ENCODE measurements around the gene PRR33. TPM values are rescaled to one million over a fixed set of nuclear protein-coding genes. Genes with fewer than 3 reads are reported as not detected.

The PRR33 gene
- total RNA-seq, 1 experiment from 2014 or later = not detected

GRCh38 chr11:1917523-1918435 is 26.1 kb upstream of the PRR33 start:
- DNase-seq (ENCODE audit: extremely low read depth, low read depth) = no peak

DNA sequence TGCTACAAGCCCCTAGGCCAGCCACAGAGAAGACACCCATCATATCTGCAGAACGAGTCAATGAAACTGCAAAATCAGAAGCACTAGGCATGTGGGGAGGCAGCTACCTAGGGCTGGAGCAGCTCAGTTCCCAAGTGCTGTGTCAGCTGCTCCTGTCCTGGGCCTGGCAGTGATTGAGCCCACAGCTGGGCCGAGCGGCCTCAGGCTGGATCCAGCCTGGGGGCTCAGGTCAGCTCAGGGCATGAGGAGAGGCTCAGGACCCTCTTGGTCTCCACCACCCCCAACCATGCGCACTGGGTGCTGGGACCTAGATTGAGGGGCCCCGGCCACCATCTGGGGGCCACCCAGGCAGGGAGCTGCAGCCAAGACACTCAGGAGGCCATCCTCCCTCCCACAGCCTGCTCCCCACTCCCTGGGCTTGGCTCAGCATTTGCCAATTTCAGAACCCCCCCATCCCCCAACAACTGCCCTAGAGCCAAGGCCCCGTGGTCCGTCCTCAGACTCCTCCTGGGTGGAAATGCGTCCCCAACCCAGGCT is 25.4 kb upstream of the PRR33 start:
- DNase-seq (ENCODE audit: extremely low read depth, low read depth) = no peak

GRCh38 chr11:1916132-1916985 is 24.7 kb upstream of the PRR33 start:
- no peak for DNase-seq (ENCODE audit: extremely low read depth, low read depth)

- DNase-seq (ENCODE audit: extremely low read depth, low read depth) = no peak
Observed at GRCh38 chr11:1915795-1916131, 24.1 kb upstream of the PRR33 start.

GRCh38 chr11:1913271-1914060 is 21.8 kb upstream of the PRR33 start:
- DNase-seq (ENCODE audit: extremely low read depth, low read depth) = no peak

GRCh38 chr11:1912289-1912878 is 20.7 kb upstream of the PRR33 start:
- DNase-seq (ENCODE audit: extremely low read depth, low read depth) = no peak

GRCh38 chr11:1909524-1909923 is 17.8 kb upstream of the PRR33 start:
- DNase-seq (ENCODE audit: extremely low read depth, low read depth) = no peak

DNA sequence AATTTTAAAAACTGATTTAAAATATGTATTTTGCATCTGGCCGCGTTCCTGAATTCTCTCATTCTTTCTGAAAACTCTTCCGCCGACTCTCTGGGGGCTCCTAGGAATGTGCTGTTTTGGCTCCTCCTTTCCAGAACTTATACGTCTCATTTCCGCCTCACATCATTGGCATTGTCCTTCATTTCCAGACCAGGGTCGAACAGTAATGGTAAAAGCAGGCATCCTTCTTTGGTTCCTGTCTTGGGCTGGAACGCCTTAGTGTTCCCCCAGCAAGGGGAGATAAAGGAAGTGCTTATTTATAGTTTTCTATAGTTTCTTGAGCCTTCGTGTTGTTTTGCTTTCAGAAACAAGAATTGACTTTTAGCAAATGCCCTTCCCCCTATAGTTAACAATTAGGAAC is 16.9 kb upstream of the PRR33 start:
- DNase-seq (ENCODE audit: extremely low read depth, low read depth) = no peak

GRCh38 chr11:1906611-1907423 is 15.1 kb upstream of the PRR33 start:
- DNase-seq (ENCODE audit: extremely low read depth, low read depth) = no peak

GRCh38 chr11:1906181-1906580 is 14.5 kb upstream of the PRR33 start:
- DNase-seq (ENCODE audit: extremely low read depth, low read depth) = no peak

- DNase-seq (ENCODE audit: extremely low read depth, low read depth) = no peak
Observed at GRCh38 chr11:1899686-1900085, 8.0 kb upstream of the PRR33 start.

DNA sequence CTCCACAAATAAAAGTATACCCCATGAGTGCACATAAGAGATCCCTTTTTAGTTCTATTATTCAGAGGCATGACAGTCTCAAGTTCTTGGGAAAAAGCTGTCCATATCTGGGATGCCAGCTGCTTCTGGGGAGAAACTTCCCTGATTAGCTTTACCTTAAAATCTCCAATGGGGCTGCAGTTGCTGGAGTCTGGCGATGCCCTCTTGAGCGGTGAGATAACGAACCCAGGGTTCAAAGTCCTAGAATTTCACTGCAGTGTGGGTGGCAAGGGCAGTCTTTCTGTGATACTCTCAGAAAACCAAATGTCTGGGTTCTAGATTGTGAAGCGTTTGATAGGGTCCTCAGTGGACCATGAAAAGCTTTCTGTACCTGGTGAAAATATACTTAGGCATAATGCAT is 7.4 kb upstream of the PRR33 start:
- DNase-seq (ENCODE audit: extremely low read depth, low read depth) = no peak

GRCh38 chr11:1896923-1897322 is 5.2 kb upstream of the PRR33 start:
- no peak for DNase-seq (ENCODE audit: extremely low read depth, low read depth)

DNA sequence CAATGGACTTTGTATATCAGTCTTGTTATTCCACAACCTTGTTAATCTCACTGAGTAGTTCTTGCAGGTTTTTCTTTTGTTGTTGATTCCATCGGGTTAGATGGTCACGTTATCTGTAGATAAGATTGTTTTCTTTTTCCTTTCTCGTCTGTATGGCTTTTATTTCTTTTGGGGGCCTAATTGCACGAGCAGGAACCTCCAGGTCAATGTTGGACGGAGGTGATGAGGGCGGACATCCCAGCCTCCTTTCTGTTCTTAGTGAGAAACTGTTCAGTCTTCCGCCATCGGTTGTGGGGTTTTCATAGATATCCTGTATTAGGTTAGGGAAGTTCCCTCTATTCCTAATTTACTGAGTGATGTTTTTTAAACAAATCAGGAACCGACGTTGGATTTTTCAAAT is 4.8 kb upstream of the PRR33 start:
- DNase-seq (ENCODE audit: extremely low read depth, low read depth) = no peak

GRCh38 chr11:1894759-1895158 is 3.1 kb upstream of the PRR33 start:
- no peak for DNase-seq (ENCODE audit: extremely low read depth, low read depth)

GRCh38 chr11:1893581-1894359 is 2.1 kb upstream of the PRR33 start:
- DNase-seq (ENCODE audit: extremely low read depth, low read depth) = no peak

- DNase-seq (ENCODE audit: extremely low read depth, low read depth) = no peak
Observed at GRCh38 chr11:1892558-1892957, 863 bp upstream of the PRR33 start.

DNA sequence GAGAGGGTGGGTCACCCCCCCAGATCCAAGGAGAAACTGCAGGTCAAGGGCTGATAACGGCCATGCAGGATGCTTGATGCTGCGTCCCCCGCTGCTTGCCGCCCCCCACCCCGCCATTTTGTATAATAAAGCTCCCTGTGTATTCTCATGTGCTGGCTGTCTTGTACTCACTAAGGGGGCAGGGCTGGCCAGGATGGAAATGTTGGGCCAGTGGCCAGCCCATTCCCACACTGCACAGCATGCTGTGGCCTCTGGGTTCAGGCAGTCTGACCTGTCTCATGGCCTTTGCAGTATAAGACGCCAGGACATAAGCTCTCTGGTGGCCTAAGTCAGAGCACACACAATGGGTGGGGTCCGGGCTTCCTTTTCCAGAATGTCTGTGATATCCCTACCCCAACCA is 421 bp upstream of the PRR33 start:
- DNase-seq (ENCODE audit: extremely low read depth, low read depth) = no peak
